Keratinocyte (primary cell): ENCODE data around the gene TENM4. TPM values are rescaled to one million over a fixed set of nuclear protein-coding genes. Genes with fewer than 3 reads are reported as not detected.

Source experiments
- DNase-seq: peaks from one replicate; pipeline ENCODE4 v3.0.0-alpha.2; 2011; ENCODE audit warnings: low read depth, missing footprints, low spot score
- FAIRE-seq: peaks from 2 replicates; lab custom pipeline; 2011; peaks lifted over from hg19 to GRCh38; lab: Jason Lieb, UNC
- H2AFZ ChIP-seq: 2 replicates; pipeline ENCODE4 v1.6.0; 2012; ENCODE audit warnings: low read length, control low read depth, inconsistent platforms; ENCODE audit not compliant: control insufficient read depth
- H3K27ac ChIP-seq: 2 replicates; pipeline ENCODE4 v1.5.1; 2011; ENCODE audit warnings: low read length; ENCODE audit not compliant: control insufficient read depth, insufficient read depth
- H3K27me3 ChIP-seq: 3 replicates; pipeline ENCODE4 v1.6.0; 2011; ENCODE audit warnings: low read length; ENCODE audit not compliant: control insufficient read depth, insufficient read depth; ENCODE audit errors: extremely low read depth
- H3K36me3 ChIP-seq, 2 experiments: 2 replicates in 1 of 2; 3 replicates in 1 of 2; pipeline ENCODE4 v1.5.1; 2011; ENCODE audit warnings: low read length in 2 of 2, mild to moderate bottlenecking in 1 of 2; ENCODE audit not compliant: control insufficient read depth in 2 of 2, insufficient read depth in 2 of 2; ENCODE audit errors: extremely low read depth in 1 of 2
- H3K4me1 ChIP-seq: 3 replicates; pipeline ENCODE4 v1.5.1; 2011; ENCODE audit warnings: low read length; ENCODE audit not compliant: control insufficient read depth, insufficient read depth; ENCODE audit errors: extremely low read depth
- H3K4me2 ChIP-seq: 3 replicates; pipeline ENCODE4 v1.6.0; 2011; ENCODE audit warnings: low read depth, low read length; ENCODE audit not compliant: control insufficient read depth, insufficient read depth; ENCODE audit errors: extremely low read depth
- H3K4me3 ChIP-seq, 3 experiments: fragments of 200-600 bp in 1 of 3; sonication (generic) in 1 of 3; 2 replicates in 2 of 3; 3 replicates in 1 of 3; pipeline ENCODE4 v1.5.1; 2011 to 2016; ENCODE audit warnings: low read length in 3 of 3, mild to moderate bottlenecking in 3 of 3, control low read depth in 2 of 3, inconsistent platforms in 1 of 3, low read depth in 1 of 3, mixed read lengths in 1 of 3, mixed run types in 1 of 3, moderate library complexity in 1 of 3; ENCODE audit not compliant: control insufficient read depth in 2 of 3, insufficient read depth in 2 of 3; ENCODE audit errors: extremely low read depth in 1 of 3
- H3K79me2 ChIP-seq: 2 replicates; pipeline ENCODE4 v1.6.0; 2012; ENCODE audit warnings: low read length; ENCODE audit not compliant: control insufficient read depth, insufficient read depth
- H3K9ac ChIP-seq: 3 replicates; pipeline ENCODE4 v1.6.0; 2011; ENCODE audit warnings: low read length; ENCODE audit not compliant: control insufficient read depth, insufficient read depth; ENCODE audit errors: extremely low read depth
- H3K9me1 ChIP-seq: 3 replicates; pipeline ENCODE4 v1.6.0; 2011; ENCODE audit warnings: low read length; ENCODE audit not compliant: control insufficient read depth, insufficient read depth; ENCODE audit errors: extremely low read depth
- H3K9me3 ChIP-seq: 2 replicates; pipeline ENCODE4 v1.5.1; 2012; ENCODE audit warnings: low read depth, low read length; ENCODE audit not compliant: control insufficient read depth
- H4K20me1 ChIP-seq: 3 replicates; pipeline ENCODE4 v1.6.0; 2011; ENCODE audit warnings: low read length; ENCODE audit not compliant: control insufficient read depth, insufficient read depth; ENCODE audit errors: extremely low read depth
- CTCF ChIP-seq, 3 experiments: IDR thresholded peaks in 1 of 3; conservative IDR thresholded peaks in 1 of 3; optimal IDR thresholded peaks in 1 of 3; 2 replicates in 2 of 3; 3 replicates in 1 of 3; pipeline versions ENCODE3 to v1.5.1; 2011; ENCODE audit warnings: low read length in 3 of 3, mild to moderate bottlenecking in 3 of 3, moderate library complexity in 2 of 3, control low read depth in 1 of 3, inconsistent platforms in 1 of 3; ENCODE audit not compliant: insufficient read depth in 2 of 3; ENCODE audit errors: extremely low read depth in 1 of 3
- EZH2 ChIP-seq: IDR thresholded peaks from one replicate; pipeline ENCODE4 v1.6.1; 2012; ENCODE audit warnings: inconsistent platforms, mild to moderate bottlenecking, low read length, moderate library complexity
- dilution Hi-C: fragments of 300-500 bp; cut with MboI; formaldehyde crosslinking; loops from one replicate; pipeline ENCODE4 v1.7.0; 2020; ENCODE audit warnings: low sequenced_read_pairs; ENCODE audit not compliant: extremely low pct_ligation_motif_present
- polyA plus RNA-seq, 5 experiments: library from polyadenylated mRNA; depleted of rRNA in 3 of 5; stranded (reverse) in 3 of 5; stranded (forward) in 1 of 5; unstranded in 1 of 5; fragments of >200 nt; gene quantifications; 1 replicate in 1 of 5; 2 replicates in 3 of 5; 3 replicates in 1 of 5; pipeline versions ENCODE4 v1.2.1 to v1.2.3, GENCODE V29; 2011 to 2012; ENCODE audit warnings: missing spikeins in 2 of 5, low read depth in 1 of 5, low replicate concordance in 1 of 5

The TENM4 gene
- polyA plus RNA-seq, 1 donor (not counting 4 experiments of a cell fraction or from before 2014, with no cell fraction given), result 3.5 TPM

- no peak for DNase-seq
- no peak overlapping the region for H3K4me3 ChIP-seq
- no peak for FAIRE-seq
- dilution Hi-C loops, result no loop called here
- H4K20me1 ChIP-seq, result no peaks in the 10 kb centered on the region
- peaks cover 3 to 8% of the 10 kb centered on the region in 2 experiments for H3K36me3 ChIP-seq
- TF ChIP-seq CTCF (optimal IDR thresholded peaks at IDR 0.05 in 1 of 3, IDR thresholded peaks at IDR 0.05 in 1 of 3, conservative IDR thresholded peaks at IDR 0.05 in 1 of 3; ENCODE audit: extremely low read depth in 1 of 3, insufficient read depth in 2 of 3, low read length in 3 of 3) (no peak), EZH2 (no peak)
- no peak overlapping the region for H3K9ac ChIP-seq
- H3K9me1 ChIP-seq, result no peaks in the 10 kb centered on the region
- H2AFZ ChIP-seq, result no peak overlapping the region
- no peaks in the 10 kb centered on the region for H3K79me2 ChIP-seq
- H3K27me3 ChIP-seq, result no peaks in the 10 kb centered on the region
- no peaks in the 10 kb centered on the region for H3K4me1 ChIP-seq
- no peaks in the 10 kb centered on the region for H3K9me3 ChIP-seq
- H3K4me2 ChIP-seq, result no peak overlapping the region
- no peak overlapping the region for H3K27ac ChIP-seq
These were observed 677.2 kb downstream of the TENM4 start for GRCh38 chr11:78763664-78764063.

GRCh38 chr11:78762105-78762504 is 678.7 kb downstream of the TENM4 start:
- Histone ChIP-seq H3K36me3 (peaks cover 2 to 13% of the 10 kb centered on the region in 2 experiments), H3K4me3 (no peak overlapping the region), H3K9me1 (no peaks in the 10 kb centered on the region), H3K27ac (no peak overlapping the region), H2AFZ (no peak overlapping the region), H4K20me1 (no peaks in the 10 kb centered on the region), H3K9me3 (no peaks in the 10 kb centered on the region), H3K79me2 (no peaks in the 10 kb centered on the region), H3K4me2 (no peak overlapping the region), H3K4me1 (no peaks in the 10 kb centered on the region), H3K9ac (no peak overlapping the region), H3K27me3 (no peaks in the 10 kb centered on the region)
- DNase-seq (no peak), FAIRE-seq (no peak)
- no peak for TF ChIP-seq EZH2
- TF ChIP-seq CTCF (optimal IDR thresholded peaks at IDR 0.05 in 1 of 3, IDR thresholded peaks at IDR 0.05 in 1 of 3, conservative IDR thresholded peaks at IDR 0.05 in 1 of 3; ENCODE audit: extremely low read depth in 1 of 3, insufficient read depth in 2 of 3, low read length in 3 of 3), result no peak
- dilution Hi-C loops, result no loop called here
